Measurements from ENCODE around the gene TSPAN9.

The TSPAN9 gene

GRCh38 chr12:3046441-3047200, 30.6 kb upstream of the TSPAN9 start:
- Histone ChIP-seq H3K4me3 (ENCODE audit: low read depth, low read length) (no peak overlapping the region), H3K9me3 (ENCODE audit: control insufficient read depth, insufficient read depth, low read length) (no peaks in the 10 kb centered on the region), H3K27me3 (ENCODE audit: control insufficient read depth, insufficient read depth, low read length) (no peaks in the 10 kb centered on the region), H3K9ac (ENCODE audit: low read depth, low read length) (no peak overlapping the region), H3K4me1 (ENCODE audit: control insufficient read depth, insufficient read depth, low read length) (no peaks in the 10 kb centered on the region), H3K36me3 (ENCODE audit: control insufficient read depth, insufficient read depth, low read length) (peaks cover 11% of the 10 kb centered on the region)

GRCh38 chr12:3047961-3048360, 29.2 kb upstream of the TSPAN9 start:
- Histone ChIP-seq H3K4me1 (ENCODE audit: control insufficient read depth, insufficient read depth, low read length) (no peaks in the 10 kb centered on the region), H3K36me3 (ENCODE audit: control insufficient read depth, insufficient read depth, low read length) (peaks cover under 1% of the 10 kb centered on the region), H3K9me3 (ENCODE audit: control insufficient read depth, insufficient read depth, low read length) (no peaks in the 10 kb centered on the region), H3K27me3 (ENCODE audit: control insufficient read depth, insufficient read depth, low read length) (no peaks in the 10 kb centered on the region), H3K9ac (ENCODE audit: low read depth, low read length) (no peak overlapping the region), H3K4me3 (ENCODE audit: low read depth, low read length) (no peak overlapping the region)

DNA sequence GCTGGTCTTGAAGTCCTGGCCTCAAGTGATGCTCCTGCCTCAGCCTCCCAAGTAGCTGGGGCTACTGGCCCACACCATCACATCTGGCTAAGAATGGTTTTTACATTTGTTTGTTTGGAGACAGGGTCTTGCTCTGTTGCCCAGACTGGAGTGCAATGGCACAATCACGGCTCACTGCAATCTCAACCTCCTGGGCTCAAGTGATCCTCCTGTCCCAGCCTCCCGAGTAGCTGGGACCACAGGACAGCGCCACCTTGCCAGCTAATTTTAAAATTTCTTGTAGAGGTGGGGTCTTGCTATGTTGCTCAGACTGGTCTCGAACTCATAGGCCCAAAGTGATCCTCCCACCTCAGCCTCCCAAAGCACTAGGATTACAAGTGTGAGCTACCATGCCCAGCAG, 28.6 kb upstream of the TSPAN9 start:
- Histone ChIP-seq H3K9me3 (ENCODE audit: control insufficient read depth, insufficient read depth, low read length) (no peaks in the 10 kb centered on the region), H3K9ac (ENCODE audit: low read depth, low read length) (no peak overlapping the region), H3K4me1 (ENCODE audit: control insufficient read depth, insufficient read depth, low read length) (no peaks in the 10 kb centered on the region), H3K4me3 (ENCODE audit: low read depth, low read length) (no peak overlapping the region), H3K36me3 (ENCODE audit: control insufficient read depth, insufficient read depth, low read length) (no peaks in the 10 kb centered on the region), H3K27me3 (ENCODE audit: control insufficient read depth, insufficient read depth, low read length) (no peaks in the 10 kb centered on the region)

DNA sequence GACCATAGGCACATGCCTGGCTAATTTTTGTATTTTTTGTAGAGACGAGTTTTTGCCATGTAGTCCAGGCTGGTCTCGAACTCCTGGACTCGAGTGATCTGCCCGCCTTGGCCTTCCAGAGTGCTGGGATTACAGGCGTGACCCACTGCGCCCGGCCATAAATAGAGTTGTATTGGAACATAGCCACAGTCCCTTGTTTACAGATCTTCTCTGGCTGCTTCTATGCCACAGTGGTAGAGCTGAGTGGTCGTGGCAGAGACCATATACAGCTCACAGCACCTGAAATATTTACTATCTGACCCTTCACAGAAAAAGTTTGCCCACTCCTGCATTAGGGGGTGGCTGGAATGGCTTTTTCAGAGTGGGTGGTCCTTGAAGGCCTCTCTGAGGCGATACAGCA, 28.0 kb upstream of the TSPAN9 start:
- Histone ChIP-seq H3K9me3 (ENCODE audit: control insufficient read depth, insufficient read depth, low read length) (no peaks in the 10 kb centered on the region), H3K9ac (ENCODE audit: low read depth, low read length) (no peak overlapping the region), H3K4me3 (ENCODE audit: low read depth, low read length) (no peak overlapping the region), H3K36me3 (ENCODE audit: control insufficient read depth, insufficient read depth, low read length) (no peaks in the 10 kb centered on the region), H3K4me1 (ENCODE audit: control insufficient read depth, insufficient read depth, low read length) (no peaks in the 10 kb centered on the region), H3K27me3 (ENCODE audit: control insufficient read depth, insufficient read depth, low read length) (no peaks in the 10 kb centered on the region)

DNA sequence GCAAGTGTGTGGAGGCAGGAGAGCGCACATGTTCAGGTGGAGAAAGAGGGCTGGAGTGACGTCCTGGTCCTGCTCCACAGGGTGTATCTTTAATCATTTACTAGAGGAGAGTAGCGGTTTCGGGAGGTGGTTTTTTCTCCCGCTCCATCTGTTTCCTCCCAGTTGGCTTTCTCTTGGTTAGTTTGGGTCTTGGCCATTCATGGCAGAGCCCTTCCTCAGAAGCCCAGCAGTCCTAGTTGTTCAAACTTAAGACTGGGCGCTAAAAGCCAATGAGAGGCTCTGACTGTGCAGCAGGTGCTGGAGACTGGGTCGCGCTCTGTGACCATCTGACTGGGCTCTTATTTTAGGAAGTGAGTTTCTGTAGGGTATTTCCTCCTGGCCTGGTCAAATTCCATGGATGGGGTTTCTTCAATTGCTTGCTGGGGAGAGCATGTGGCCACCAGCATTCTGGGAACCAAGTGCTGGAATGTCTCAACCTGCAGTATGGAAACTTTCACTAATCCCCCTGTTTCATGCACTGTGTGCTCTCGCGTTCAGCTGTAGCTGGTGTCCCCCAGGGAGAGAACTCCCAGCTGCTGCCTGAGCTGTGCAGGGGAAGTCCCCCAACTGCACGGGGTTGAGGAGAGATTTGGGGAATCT, 27.4 kb upstream of the TSPAN9 start:
- no peak overlapping the region for H3K4me3 ChIP-seq (ENCODE audit: low read depth, low read length)
- H3K36me3 ChIP-seq (ENCODE audit: control insufficient read depth, insufficient read depth, low read length), result no peaks in the 10 kb centered on the region
- no peaks in the 10 kb centered on the region for H3K4me1 ChIP-seq (ENCODE audit: control insufficient read depth, insufficient read depth, low read length)
- H3K9ac ChIP-seq (ENCODE audit: low read depth, low read length), result no peak overlapping the region
- H3K9me3 ChIP-seq (ENCODE audit: control insufficient read depth, insufficient read depth, low read length), result no peaks in the 10 kb centered on the region
- H3K27me3 ChIP-seq (ENCODE audit: control insufficient read depth, insufficient read depth, low read length), result no peaks in the 10 kb centered on the region

DNA sequence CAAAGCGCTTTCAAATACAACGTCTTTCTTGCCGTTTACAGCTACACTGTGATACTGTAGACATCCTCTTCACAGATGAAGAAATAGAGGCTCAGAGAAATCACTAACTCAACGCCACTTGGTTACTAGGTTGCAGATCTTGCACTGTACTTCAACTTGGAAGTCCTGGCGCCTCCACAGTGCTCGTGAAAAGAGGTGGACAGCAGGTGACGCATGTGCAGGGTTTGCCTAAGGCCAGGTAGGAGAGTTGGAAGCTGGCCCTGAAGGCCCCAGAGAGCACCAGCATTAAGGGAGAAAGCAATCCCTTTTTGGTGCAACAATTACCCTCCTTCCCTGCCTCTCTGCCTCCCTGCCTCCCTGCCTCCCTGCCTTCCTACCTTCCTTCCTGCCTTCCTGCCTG, 22.8 kb upstream of the TSPAN9 start:
- no peaks in the 10 kb centered on the region for H3K36me3 ChIP-seq (ENCODE audit: control insufficient read depth, insufficient read depth, low read length)
- H3K27me3 ChIP-seq (ENCODE audit: control insufficient read depth, insufficient read depth, low read length), result no peaks in the 10 kb centered on the region
- H3K9ac ChIP-seq (ENCODE audit: low read depth, low read length), result no peak overlapping the region

GRCh38 chr12:3055026-3055703, 22.0 kb upstream of the TSPAN9 start:
- Histone ChIP-seq H3K4me3 (ENCODE audit: low read depth, low read length) (no peak overlapping the region), H3K9me3 (ENCODE audit: control insufficient read depth, insufficient read depth, low read length) (no peaks in the 10 kb centered on the region), H3K9ac (ENCODE audit: low read depth, low read length) (no peak overlapping the region), H3K27me3 (ENCODE audit: control insufficient read depth, insufficient read depth, low read length) (no peaks in the 10 kb centered on the region), H3K36me3 (ENCODE audit: control insufficient read depth, insufficient read depth, low read length) (no peaks in the 10 kb centered on the region), H3K4me1 (ENCODE audit: control insufficient read depth, insufficient read depth, low read length) (no peaks in the 10 kb centered on the region)

More for the DNA sequence above, 22.8 kb upstream of the TSPAN9 start:
- H3K4me3 ChIP-seq (ENCODE audit: low read depth, low read length), result no peak overlapping the region
- H3K4me1 ChIP-seq (ENCODE audit: control insufficient read depth, insufficient read depth, low read length), result no peaks in the 10 kb centered on the region
- no peaks in the 10 kb centered on the region for H3K9me3 ChIP-seq (ENCODE audit: control insufficient read depth, insufficient read depth, low read length)

DNA sequence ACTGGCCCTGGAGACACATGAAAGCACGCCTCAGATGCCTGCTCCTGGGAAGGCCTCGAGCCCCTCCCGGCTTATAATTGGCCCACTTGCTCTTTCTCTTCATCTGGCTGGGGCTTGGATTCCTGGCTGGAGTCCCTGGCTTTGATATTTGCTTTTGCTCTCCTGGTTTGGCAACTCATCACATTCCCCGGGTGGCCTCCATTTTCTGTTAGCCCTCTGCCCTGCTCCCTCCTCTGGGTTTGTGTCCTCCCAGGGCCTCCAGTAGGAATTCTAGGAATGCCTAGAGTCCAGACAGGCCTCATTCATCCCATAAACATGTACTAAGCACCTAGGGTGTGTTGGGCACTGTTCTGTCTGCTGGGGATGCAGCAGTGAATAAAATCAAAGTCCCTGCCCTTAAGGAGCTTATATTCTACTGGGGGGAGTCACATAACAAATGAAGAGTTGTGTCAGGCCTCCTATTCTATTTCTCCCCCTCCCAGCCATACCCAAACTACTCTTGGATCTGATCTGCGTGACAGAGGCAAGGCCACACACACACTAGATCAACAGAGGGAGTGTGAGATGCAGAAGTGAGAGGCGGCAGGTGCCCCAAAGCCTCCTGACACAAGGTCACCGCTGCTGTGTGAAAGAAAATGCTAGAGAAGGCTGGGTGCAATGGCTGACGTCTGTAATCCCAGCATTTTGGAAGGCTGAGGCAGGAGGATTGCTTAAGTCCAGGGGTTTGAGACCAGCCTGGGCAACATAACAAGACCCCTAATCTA, 21.3 kb upstream of the TSPAN9 start:
- Histone ChIP-seq H3K9me3 (ENCODE audit: control insufficient read depth, insufficient read depth, low read length) (no peaks in the 10 kb centered on the region), H3K4me1 (ENCODE audit: control insufficient read depth, insufficient read depth, low read length) (no peaks in the 10 kb centered on the region)

DNA sequence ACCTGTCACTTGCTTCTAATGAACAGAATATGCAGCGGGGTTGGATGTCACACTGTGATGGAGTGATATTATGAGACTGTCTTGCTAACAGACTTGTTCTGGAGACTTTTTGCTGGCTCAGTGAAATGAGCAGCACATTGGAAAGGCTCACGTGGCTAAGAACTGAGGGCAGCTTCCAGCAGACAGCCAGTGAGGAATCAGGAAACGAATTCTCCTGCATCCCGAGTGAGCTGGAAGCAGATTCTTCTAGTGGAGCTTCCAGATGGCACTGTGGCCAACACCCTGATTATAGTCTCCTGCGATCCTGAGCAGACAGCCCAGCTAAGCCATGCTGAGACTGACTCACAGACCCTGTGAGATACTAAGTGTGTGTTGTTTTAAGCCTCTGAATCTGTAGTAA, 16.1 kb upstream of the TSPAN9 start:
- no peaks in the 10 kb centered on the region for H3K36me3 ChIP-seq (ENCODE audit: control insufficient read depth, insufficient read depth, low read length)
- no peaks in the 10 kb centered on the region for H3K4me1 ChIP-seq (ENCODE audit: control insufficient read depth, insufficient read depth, low read length)
- H3K27me3 ChIP-seq (ENCODE audit: control insufficient read depth, insufficient read depth, low read length), result no peaks in the 10 kb centered on the region
- H3K4me3 ChIP-seq (ENCODE audit: low read depth, low read length), result no peak overlapping the region
- no peak overlapping the region for H3K9ac ChIP-seq (ENCODE audit: low read depth, low read length)
- no peaks in the 10 kb centered on the region for H3K9me3 ChIP-seq (ENCODE audit: control insufficient read depth, insufficient read depth, low read length)

More for the DNA sequence above, 21.3 kb upstream of the TSPAN9 start:
- H3K9ac ChIP-seq (ENCODE audit: low read depth, low read length), result no peak overlapping the region
- no peaks in the 10 kb centered on the region for H3K27me3 ChIP-seq (ENCODE audit: control insufficient read depth, insufficient read depth, low read length)
- H3K36me3 ChIP-seq (ENCODE audit: control insufficient read depth, insufficient read depth, low read length), result no peaks in the 10 kb centered on the region
- H3K4me3 ChIP-seq (ENCODE audit: low read depth, low read length), result no peak overlapping the region

- H3K27me3 ChIP-seq (ENCODE audit: control insufficient read depth, insufficient read depth, low read length), result no peaks in the 10 kb centered on the region
- H3K4me3 ChIP-seq (ENCODE audit: low read depth, low read length), result no peak overlapping the region
- H3K36me3 ChIP-seq (ENCODE audit: control insufficient read depth, insufficient read depth, low read length), result no peaks in the 10 kb centered on the region
- H3K4me1 ChIP-seq (ENCODE audit: control insufficient read depth, insufficient read depth, low read length), result no peaks in the 10 kb centered on the region
- no peaks in the 10 kb centered on the region for H3K9me3 ChIP-seq (ENCODE audit: control insufficient read depth, insufficient read depth, low read length)
- no peak overlapping the region for H3K9ac ChIP-seq (ENCODE audit: low read depth, low read length)
Observed at GRCh38 chr12:3061501-3062215, 15.5 kb upstream of the TSPAN9 start.

DNA sequence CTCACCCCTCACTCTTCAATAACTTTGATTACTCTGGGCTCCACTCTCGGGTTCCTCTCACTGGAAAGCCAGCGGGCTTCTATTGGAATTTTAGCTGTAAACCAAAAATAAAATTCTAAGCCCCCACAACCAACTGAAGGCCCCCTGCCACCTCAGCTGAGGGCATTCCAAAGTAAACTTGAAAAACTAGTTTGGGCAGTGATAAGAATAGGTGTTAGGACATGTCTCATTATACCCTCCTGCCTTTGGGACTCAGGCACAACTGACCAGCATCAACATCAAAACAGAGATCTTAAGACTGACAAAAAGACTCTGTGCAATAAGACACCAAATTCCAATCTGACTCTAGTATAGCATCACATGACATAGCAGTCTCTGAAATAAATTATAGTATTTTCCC, 11.9 kb upstream of the TSPAN9 start:
- Histone ChIP-seq H3K36me3 (ENCODE audit: control insufficient read depth, insufficient read depth, low read length) (no peaks in the 10 kb centered on the region), H3K9me3 (ENCODE audit: control insufficient read depth, insufficient read depth, low read length) (no peaks in the 10 kb centered on the region), H3K4me3 (ENCODE audit: low read depth, low read length) (no peak overlapping the region), H3K9ac (ENCODE audit: low read depth, low read length) (no peak overlapping the region), H3K4me1 (ENCODE audit: control insufficient read depth, insufficient read depth, low read length) (no peaks in the 10 kb centered on the region), H3K27me3 (ENCODE audit: control insufficient read depth, insufficient read depth, low read length) (no peaks in the 10 kb centered on the region)

All from iPS-15b (cell line).